SJCRH30 (cell line): ENCODE measurements around the gene SORD. TPM values are rescaled to one million over a fixed set of nuclear protein-coding genes. Genes with fewer than 3 reads are reported as not detected.
"Not testable (repeated sequence)": the region's sequence is repeated elsewhere in the genome, so short reads cannot be mapped to it uniquely, and the experiment has no call there.

ENCODE experiments used
- DNase-seq, 2 experiments: peaks; one replicate each; pipeline ENCODE4 v3.0.0-alpha.2; 2015 to 2020
- H3K27ac ChIP-seq: fragments of 250-450 bp; sonication (Bioruptor Pico); 2 replicates; pipeline ENCODE4 v1.5.1; 2020; ENCODE audit warnings: mild to moderate bottlenecking, moderate library complexity
- H3K27me3 ChIP-seq: fragments of 250-450 bp; sonication (Bioruptor Pico); 2 replicates; pipeline ENCODE4 v1.5.1; 2020; ENCODE audit warnings: mild to moderate bottlenecking, moderate library complexity
- H3K36me3 ChIP-seq: fragments of 250-450 bp; sonication (Bioruptor Pico); 2 replicates; pipeline ENCODE4 v1.5.1; 2020; ENCODE audit warnings: mild to moderate bottlenecking, moderate library complexity
- H3K4me1 ChIP-seq: fragments of 250-450 bp; sonication (Bioruptor Pico); 2 replicates; pipeline ENCODE4 v1.5.1; 2020; ENCODE audit warnings: mild to moderate bottlenecking, moderate library complexity
- H3K4me3 ChIP-seq: fragments of 250-450 bp; sonication (Bioruptor Pico); 2 replicates; pipeline ENCODE4 v1.5.1; 2020; ENCODE audit warnings: mild to moderate bottlenecking, moderate library complexity
- H3K9me3 ChIP-seq: fragments of 250-450 bp; sonication (Bioruptor Pico); replicated peaks from 2 replicates; pipeline ENCODE4 v1.5.1; 2020; ENCODE audit warnings: mild to moderate bottlenecking, moderate library complexity
- total RNA-seq: library from RNA; depleted of rRNA; stranded (reverse); fragments of >200 nt; shearing (Covaris generic); gene quantifications from 2 replicates; pipeline ENCODE4 v1.2.3, GENCODE V29; 2014

The SORD gene
- total RNA-seq, 1 experiment from 2014 or later: 48.8 TPM

- H3K36me3 ChIP-seq: no peaks in the 10 kb centered on the region
- no peaks in the 10 kb centered on the region for H3K9me3 ChIP-seq
- peaks cover 21% of the 10 kb centered on the region for H3K27me3 ChIP-seq
- no peak overlapping the region for H3K27ac ChIP-seq
- no peak overlapping the region for H3K4me3 ChIP-seq
- H3K4me1 ChIP-seq: no peaks in the 10 kb centered on the region; the same call in 1 of the 2 replicates
- no peak for DNase-seq
Measured at GRCh38 chr15:45093013-45093412, 70.0 kb downstream of the SORD start.

- H3K36me3 ChIP-seq: no peaks in the 10 kb centered on the region
- peaks cover 21% of the 10 kb centered on the region for H3K27me3 ChIP-seq
- H3K9me3 ChIP-seq: no peaks in the 10 kb centered on the region
Measured at GRCh38 chr15:45093622-45094357, 70.8 kb downstream of the SORD start.

GRCh38 chr15:45094358-45094730 is 71.3 kb downstream of the SORD start:
- H3K9me3 ChIP-seq: no peaks in the 10 kb centered on the region
- H3K36me3 ChIP-seq: no peaks in the 10 kb centered on the region
- no peak overlapping the region for H3K4me3 ChIP-seq
- H3K4me1 ChIP-seq: no peaks in the 10 kb centered on the region
- peaks cover 21% of the 10 kb centered on the region for H3K27me3 ChIP-seq
- DNase-seq: no peak
- no peak overlapping the region for H3K27ac ChIP-seq

More at GRCh38 chr15:45093622-45094357, 70.8 kb downstream of the SORD start:
- H3K4me1 ChIP-seq: no peaks in the 10 kb centered on the region; the same call in 1 of the 2 replicates
- DNase-seq: no peak
- no peak overlapping the region for H3K4me3 ChIP-seq
- H3K27ac ChIP-seq: no peak overlapping the region

- Histone ChIP-seq H3K9me3 (no peaks in the 10 kb centered on the region), H3K27me3 (peaks cover 21% of the 10 kb centered on the region), H3K36me3 (no peaks in the 10 kb centered on the region), H3K4me3 (no peak overlapping the region), H3K4me1 (no peaks in the 10 kb centered on the region), H3K27ac (no peak overlapping the region)
- no peak for DNase-seq
Measured at GRCh38 chr15:45095661-45096060, 72.7 kb downstream of the SORD start.

GRCh38 chr15:45097466-45097865 is 74.5 kb downstream of the SORD start:
- Histone ChIP-seq H3K27ac (no peak overlapping the region), H3K4me3 (no peak overlapping the region), H3K27me3 (peaks cover 8% of the 10 kb centered on the region; the same call in 1 of the 2 replicates), H3K9me3 (no peaks in the 10 kb centered on the region), H3K4me1 (no peaks in the 10 kb centered on the region), H3K36me3 (no peaks in the 10 kb centered on the region)
- DNase-seq: no peak

GRCh38 chr15:45099549-45100165 is 76.7 kb downstream of the SORD start:
- Histone ChIP-seq H3K27ac (no peak overlapping the region), H3K4me3 (no peak overlapping the region), H3K9me3 (no peaks in the 10 kb centered on the region), H3K27me3 (peaks cover 18% of the 10 kb centered on the region), H3K36me3 (no peaks in the 10 kb centered on the region), H3K4me1 (no peaks in the 10 kb centered on the region)
- no peak for DNase-seq

GRCh38 chr15:45100884-45101625 is 78.1 kb downstream of the SORD start:
- DNase-seq: no peak
- Histone ChIP-seq H3K4me3 (no peak overlapping the region), H3K9me3 (no peaks in the 10 kb centered on the region), H3K27ac (no peak overlapping the region), H3K4me1 (no peaks in the 10 kb centered on the region), H3K27me3 (peaks cover 23% of the 10 kb centered on the region), H3K36me3 (no peaks in the 10 kb centered on the region)

- no peaks in the 10 kb centered on the region for H3K9me3 ChIP-seq
- DNase-seq: no peak
- peaks cover 19% of the 10 kb centered on the region for H3K27me3 ChIP-seq
- no peaks in the 10 kb centered on the region for H3K36me3 ChIP-seq
- no peaks in the 10 kb centered on the region for H3K4me1 ChIP-seq
- no peak overlapping the region for H3K4me3 ChIP-seq
- no peak overlapping the region for H3K27ac ChIP-seq
Measured at GRCh38 chr15:45101749-45102148, 78.8 kb downstream of the SORD start.

GRCh38 chr15:45102226-45102625 is 79.2 kb downstream of the SORD start:
- Histone ChIP-seq H3K4me1 (no peaks in the 10 kb centered on the region), H3K27me3 (peaks cover 15% of the 10 kb centered on the region), H3K27ac (no peak overlapping the region), H3K36me3 (no peaks in the 10 kb centered on the region), H3K9me3 (no peaks in the 10 kb centered on the region), H3K4me3 (no peak overlapping the region)
- DNase-seq: no peak

- peaks cover 15% of the 10 kb centered on the region for H3K27me3 ChIP-seq
- not testable (repeated sequence) for H3K27ac ChIP-seq, H3K4me1 ChIP-seq, DNase-seq, H3K4me3 ChIP-seq, H3K36me3 ChIP-seq, H3K9me3 ChIP-seq
Measured at GRCh38 chr15:45104170-45104569, 81.2 kb downstream of the SORD start.

- no peak for DNase-seq
- H3K27ac ChIP-seq: no peak overlapping the region
- H3K4me1 ChIP-seq: no peaks in the 10 kb centered on the region
- peaks cover 15% of the 10 kb centered on the region for H3K27me3 ChIP-seq
- no peaks in the 10 kb centered on the region for H3K9me3 ChIP-seq
- no peak overlapping the region for H3K4me3 ChIP-seq
- H3K36me3 ChIP-seq: no peaks in the 10 kb centered on the region
Measured at GRCh38 chr15:45105586-45105985, 82.6 kb downstream of the SORD start.

GRCh38 chr15:45106002-45106790 is 83.2 kb downstream of the SORD start:
- Histone ChIP-seq H3K9me3 (no peaks in the 10 kb centered on the region), H3K4me1 (no peaks in the 10 kb centered on the region), H3K36me3 (no peaks in the 10 kb centered on the region), H3K27me3 (peaks cover 15% of the 10 kb centered on the region), H3K4me3 (no peak overlapping the region), H3K27ac (no peak overlapping the region)
- DNase-seq: no peak

GRCh38 chr15:45107941-45108630 is 85.1 kb downstream of the SORD start:
- peaks cover 15% of the 10 kb centered on the region for H3K27me3 ChIP-seq
- H3K27ac ChIP-seq: no peak overlapping the region
- no peaks in the 10 kb centered on the region for H3K9me3 ChIP-seq
- H3K4me3 ChIP-seq: no peak overlapping the region
- DNase-seq: no peak
- no peaks in the 10 kb centered on the region for H3K4me1 ChIP-seq
- H3K36me3 ChIP-seq: no peaks in the 10 kb centered on the region

- H3K4me3 ChIP-seq: no peak overlapping the region
- H3K27me3 ChIP-seq: no peaks in the 10 kb centered on the region
Measured at GRCh38 chr15:45110256-45110820, 87.3 kb downstream of the SORD start.

More at GRCh38 chr15:45110256-45110820, 87.3 kb downstream of the SORD start:
- no peak for DNase-seq
- Histone ChIP-seq H3K36me3 (no peaks in the 10 kb centered on the region), H3K27ac (no peak overlapping the region), H3K9me3 (no peaks in the 10 kb centered on the region), H3K4me1 (no peaks in the 10 kb centered on the region)
